Measurements from ENCODE around the gene PAM. TPM values are rescaled to one million over a fixed set of nuclear protein-coding genes. Genes with fewer than 3 reads are reported as not detected.
A peak's percentile ranks its signal among the peaks of the same experiment; 100 is the strongest.

The PAM gene
- total and polyA plus RNA-seq, 2 of the 13 experiments (the other 11 are each of a cell fraction or from before 2014, with no cell fraction given): 20.2 to 79.1 TPM

- TF ChIP-seq MYPOP (CRISPR knock-in tag; IDR thresholded peaks at IDR 0.05): peak; percentile 65
- TF ChIP-seq SRSF9 (IDR thresholded peaks at IDR 0.05; ENCODE audit: borderline replicate concordance, insufficient read depth, low read depth, low read length, poor library complexity, severe bottlenecking): no peak
- TF ChIP-seq FOXM1 (CRISPR knock-in tag; IDR thresholded peaks at IDR 0.05): no peak
- 0 out of 2 replicates have a peak, but pooled peaks have one; percentile 39 for TF ChIP-seq BRF2 (CRISPR knock-in tag; IDR thresholded peaks at IDR 0.05)
- peak; percentile 39; the same call in 1 of the 2 replicates for TF ChIP-seq KDM5B (CRISPR knock-in tag; IDR thresholded peaks at IDR 0.05; ENCODE audit: borderline replicate concordance)
- TF ChIP-seq KMT2A (CRISPR knock-in tag; IDR thresholded peaks at IDR 0.05): peak; percentile 67; the same call in 1 of the 2 replicates
- no peak for TF ChIP-seq STAT6 (CRISPR knock-in tag; IDR thresholded peaks at IDR 0.05; ENCODE audit: borderline replicate concordance)
- no peak for TF ChIP-seq ARHGAP35 (CRISPR knock-in tag; IDR thresholded peaks at IDR 0.05; ENCODE audit: borderline replicate concordance)
- peak; percentile 39; the same call in 1 of the 2 replicates for TF ChIP-seq BORCS8-MEF2B (CRISPR knock-in tag; IDR thresholded peaks at IDR 0.05)
- TF ChIP-seq ZNF296 (CRISPR knock-in tag; conservative IDR thresholded peaks at IDR 0.05): no peak
- no peak for TF ChIP-seq ZNF780A (CRISPR knock-in tag; IDR thresholded peaks at IDR 0.05)
- TF ChIP-seq TFAP4 (IDR thresholded peaks at IDR 0.05; ENCODE audit: borderline replicate concordance, low read depth): no peak
- peak; percentile 24; the same call in 1 of the 2 replicates for TF ChIP-seq HOXA3 (CRISPR knock-in tag; IDR thresholded peaks at IDR 0.05)
- TF ChIP-seq MIER2 (CRISPR knock-in tag; IDR thresholded peaks at IDR 0.05): no peak
- no peak for TF ChIP-seq ZNF441 (CRISPR knock-in tag; IDR thresholded peaks at IDR 0.05; ENCODE audit: borderline replicate concordance)
- peak; percentile 92; the same call in 1 of the 2 replicates for TF ChIP-seq UBTF (CRISPR knock-in tag; IDR thresholded peaks at IDR 0.05)
- no peak for TF ChIP-seq ZMYM4 (CRISPR knock-in tag; IDR thresholded peaks at IDR 0.05)
Measured at GRCh38 chr5:102865510-102866236, 110.6 kb downstream of the PAM start (continued).
